ENCODE data around the gene METTL5. TPM values are rescaled to one million over a fixed set of nuclear protein-coding genes. Genes with fewer than 3 reads are reported as not detected.

The METTL5 gene
- total RNA-seq, 1 donor from 2014 or later = 69.1 TPM

DNA sequence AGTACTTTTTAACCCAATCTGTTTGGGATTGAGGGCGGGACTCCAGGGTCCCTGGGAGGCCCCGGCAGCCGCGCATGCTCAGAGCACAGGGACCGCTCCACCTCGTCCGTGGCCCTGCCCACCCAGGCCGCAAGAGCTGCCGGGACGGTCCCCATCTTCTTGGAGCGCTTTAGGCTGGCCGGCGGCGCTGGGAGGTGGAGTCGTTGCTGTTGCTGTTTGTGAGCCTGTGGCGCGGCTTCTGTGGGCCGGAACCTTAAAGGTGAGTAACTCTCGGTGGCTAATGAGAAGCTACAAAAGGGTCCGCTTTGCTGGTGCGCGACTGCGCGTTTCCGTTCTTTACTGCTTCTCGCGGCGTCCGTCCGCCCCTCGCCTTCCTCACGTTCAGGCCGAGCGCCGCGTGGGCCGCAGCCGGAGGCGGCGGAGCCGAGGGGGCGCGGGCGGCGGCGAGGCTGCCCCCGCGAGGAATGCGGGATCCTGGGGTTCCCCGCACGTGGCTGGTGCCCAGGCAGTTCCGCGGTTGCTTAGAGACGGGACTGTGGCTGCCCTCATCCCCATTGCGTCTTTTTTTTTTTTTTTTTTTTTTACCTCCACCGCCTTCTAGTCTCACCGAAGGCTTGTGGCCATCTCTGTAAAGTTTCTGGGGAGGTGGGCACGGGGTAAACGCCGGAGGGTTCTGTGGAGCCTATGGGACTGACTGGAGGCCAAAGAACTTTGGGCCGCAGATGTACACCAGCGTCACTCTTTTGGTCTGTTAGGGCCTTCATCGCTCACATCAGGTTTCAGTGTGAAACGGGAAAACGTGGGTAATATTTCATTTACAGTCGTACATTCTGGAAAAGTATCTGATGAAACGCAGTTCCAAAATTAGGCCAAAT is 25.8 kb downstream of the METTL5 start, which contains the start of gene SSB:
Gene SSB (plus strand): TSS at position 154 of the 875 bp plus-strand sequence. CDS start 2,090 bp downstream, outside the sequence.
- ATAC-seq (ENCODE audit: poor library complexity) (peak; percentile 100), DNase-seq (peak; percentile 96)
- intact Hi-C loops (cut with DNase I) = no loop called here

DNA sequence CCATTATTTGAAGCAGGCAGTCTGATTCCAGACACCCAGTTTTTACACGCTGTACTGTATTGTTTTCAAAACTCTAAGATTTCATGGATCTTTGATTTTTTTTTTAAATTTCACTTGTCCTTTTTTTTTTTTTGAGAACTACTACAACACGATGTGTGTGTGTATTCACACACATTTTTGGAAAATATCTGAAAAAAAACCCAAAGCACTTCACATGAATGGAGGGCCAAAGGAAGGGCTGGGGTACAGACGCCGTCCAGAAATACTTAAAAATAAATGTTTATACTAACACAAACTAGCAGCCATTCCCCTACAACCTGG is 26.3 kb downstream of the METTL5 start:
- ATAC-seq (ENCODE audit: poor library complexity) (no peak), DNase-seq (no peak)
- intact Hi-C loops (cut with DNase I) = no loop called here

DNA sequence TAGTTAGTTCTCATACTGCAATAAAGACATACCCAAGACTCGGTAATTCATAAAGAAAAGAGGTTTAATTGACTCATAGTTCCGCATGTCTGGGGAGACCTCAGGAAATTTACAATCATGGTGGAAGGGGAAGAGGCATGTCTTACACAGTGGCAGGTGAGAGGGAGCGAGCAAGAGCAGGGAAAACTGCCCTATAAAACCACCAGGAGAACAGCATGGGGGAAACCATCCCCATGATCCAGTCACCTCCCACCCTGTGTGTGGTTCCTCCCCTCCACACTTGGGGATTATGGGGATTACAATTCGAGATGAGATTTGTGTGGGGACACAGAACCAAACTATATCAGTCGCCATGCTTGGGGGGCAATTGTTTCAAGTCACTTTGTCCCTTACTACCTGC is 27.1 kb downstream of the METTL5 start:
- DNase-seq (no peak), ATAC-seq (ENCODE audit: poor library complexity) (no peak)
- intact Hi-C loops (cut with DNase I) = no loop called here

DNA sequence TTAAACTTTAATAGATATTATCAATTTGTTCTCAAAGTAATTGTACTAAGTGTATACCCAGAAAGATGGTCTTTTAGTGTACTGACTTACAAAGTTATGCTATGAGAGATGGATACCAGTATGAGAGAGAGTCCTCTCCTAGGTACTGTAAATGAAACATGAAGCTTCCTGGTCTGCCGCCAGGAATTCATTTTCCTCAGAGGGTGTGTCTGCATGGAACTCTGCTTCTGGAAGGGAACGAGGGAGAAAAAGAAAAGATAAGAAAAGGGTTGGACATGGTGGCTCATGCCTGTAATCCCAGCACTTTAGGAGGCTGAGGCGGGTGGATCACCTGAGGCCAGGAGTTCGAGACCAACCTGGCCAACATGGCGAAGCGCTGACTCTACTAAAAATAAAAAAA is 28.3 kb downstream of the METTL5 start:
- ATAC-seq (ENCODE audit: poor library complexity) (no peak), DNase-seq (no peak)
- intact Hi-C loops (cut with DNase I) = no loop called here

DNA sequence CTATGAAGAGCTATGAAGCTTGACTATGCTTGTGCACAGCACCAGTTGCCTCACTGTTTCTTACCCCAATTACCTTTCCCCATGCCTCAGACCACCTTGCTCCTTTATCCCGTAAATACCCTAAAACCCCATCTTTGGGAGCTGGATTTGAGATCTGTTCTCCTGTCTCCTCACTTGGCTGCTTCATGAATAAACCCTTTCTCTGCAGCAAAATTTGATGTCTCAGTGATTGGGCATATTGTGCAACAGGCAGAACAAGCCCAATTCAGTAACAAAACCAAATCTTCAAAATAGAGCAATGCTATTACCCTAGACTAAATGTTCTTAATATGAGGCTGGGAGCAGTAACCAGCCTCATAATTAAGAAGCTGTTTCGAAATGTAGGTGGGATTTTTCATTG is 29.5 kb downstream of the METTL5 start:
- no peak for ATAC-seq (ENCODE audit: poor library complexity)

DNA sequence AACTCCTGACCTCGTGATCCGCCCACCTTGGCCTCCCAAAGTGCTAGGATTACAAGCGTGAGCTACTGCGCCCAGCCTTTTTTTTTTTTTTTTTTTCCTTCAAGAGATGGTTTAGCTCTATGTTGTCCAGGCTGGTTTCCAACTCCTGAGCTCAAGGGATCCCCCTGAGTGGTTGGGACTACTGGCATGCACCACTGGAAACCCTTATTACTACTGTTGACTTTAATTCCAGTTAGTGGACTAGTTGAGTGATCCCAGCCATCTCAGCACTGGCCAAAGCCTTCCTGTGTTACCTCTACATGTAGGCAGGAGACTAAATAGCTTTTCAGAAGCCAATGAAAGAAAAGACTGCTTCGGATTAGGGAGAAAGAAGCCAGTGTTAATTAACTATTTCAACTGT is 34.1 kb downstream of the METTL5 start:
- DNase-seq (no peak), ATAC-seq (ENCODE audit: poor library complexity) (no peak)
- intact Hi-C loops (cut with DNase I) = no loop called here

More for the DNA sequence above, 29.5 kb downstream of the METTL5 start:
- intact Hi-C loops (cut with DNase I) = no loop called here
- DNase-seq = no peak

DNA sequence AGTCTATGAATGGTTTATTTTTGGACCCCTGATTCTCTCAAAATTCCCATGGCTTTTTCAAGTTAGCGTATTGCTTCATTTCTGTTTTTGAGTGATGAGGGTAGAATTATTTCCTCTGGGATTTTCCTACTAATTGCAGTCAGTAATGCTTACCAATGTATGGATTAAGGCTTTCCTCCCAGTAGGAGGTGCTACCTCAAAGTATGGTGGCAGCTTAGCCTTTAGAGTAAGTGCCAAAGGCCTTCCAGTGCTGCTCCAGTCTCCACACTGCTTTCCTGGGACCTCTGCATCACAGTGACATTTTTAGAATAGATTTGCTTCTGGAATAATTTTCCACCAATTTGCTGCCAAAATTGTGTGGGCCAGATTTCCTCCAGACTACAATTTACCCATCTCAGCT is 42.2 kb downstream of the METTL5 start:
- intact Hi-C loops (cut with DNase I) = no loop called here
- ATAC-seq (ENCODE audit: poor library complexity) (no peak), DNase-seq (no peak)

DNA sequence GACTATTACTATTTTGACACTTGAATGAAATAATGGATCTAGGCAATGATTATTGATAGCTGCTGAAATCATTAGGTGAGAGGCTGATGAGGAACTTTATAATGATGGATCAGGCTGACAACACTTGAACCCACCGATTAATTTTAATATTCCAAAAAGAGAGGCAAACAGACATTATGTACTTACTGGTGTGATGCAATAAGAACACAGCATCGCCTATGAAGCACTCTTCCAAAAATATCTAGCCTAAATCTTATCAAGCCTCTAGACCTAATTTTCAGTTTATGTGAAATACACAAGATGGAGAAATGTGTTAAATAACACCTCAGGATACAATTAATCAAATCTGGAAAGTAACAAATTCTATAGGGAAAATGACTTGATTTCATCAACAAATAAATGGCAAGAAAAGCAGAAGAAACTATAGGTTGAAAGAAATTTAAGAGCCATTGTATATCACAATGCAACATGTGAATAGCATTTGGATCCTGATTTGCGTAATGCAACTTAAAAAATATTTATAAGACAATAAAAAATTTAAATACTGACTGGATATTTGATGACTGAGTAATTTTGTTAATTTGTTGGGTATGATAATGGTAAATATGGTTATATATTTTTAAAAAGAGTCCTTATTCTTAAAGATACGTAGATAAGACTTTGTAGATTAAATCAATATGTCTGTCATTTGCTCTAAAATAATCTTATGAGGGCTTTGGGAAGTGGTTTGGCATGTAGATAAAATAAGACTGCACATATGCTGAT is 43.3 kb downstream of the METTL5 start:
- intact Hi-C loops (cut with DNase I) = no loop called here
- DNase-seq = no peak
- no peak for ATAC-seq (ENCODE audit: poor library complexity)

DNA sequence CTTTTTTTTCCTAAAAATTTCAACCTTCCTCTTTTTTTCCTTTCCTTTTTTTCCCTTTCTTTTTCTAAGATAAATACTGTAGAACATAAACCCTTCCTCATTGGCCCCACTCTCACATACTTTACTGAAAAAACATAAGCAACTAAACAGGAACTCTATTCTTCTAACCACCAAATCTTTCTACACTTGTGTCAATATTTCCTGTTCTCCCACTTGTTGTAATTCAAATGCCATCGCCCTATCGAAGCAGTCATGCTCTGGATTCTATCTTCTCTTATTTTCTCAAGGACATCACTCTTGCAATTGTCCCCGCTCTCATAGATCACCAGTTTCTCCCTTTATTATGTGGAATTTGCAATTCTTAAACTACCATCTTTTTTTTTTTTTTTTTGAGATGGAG is 46.3 kb downstream of the METTL5 start:
- ATAC-seq (ENCODE audit: poor library complexity) (no peak), DNase-seq (no peak)
- intact Hi-C loops (cut with DNase I) = no loop called here

DNA sequence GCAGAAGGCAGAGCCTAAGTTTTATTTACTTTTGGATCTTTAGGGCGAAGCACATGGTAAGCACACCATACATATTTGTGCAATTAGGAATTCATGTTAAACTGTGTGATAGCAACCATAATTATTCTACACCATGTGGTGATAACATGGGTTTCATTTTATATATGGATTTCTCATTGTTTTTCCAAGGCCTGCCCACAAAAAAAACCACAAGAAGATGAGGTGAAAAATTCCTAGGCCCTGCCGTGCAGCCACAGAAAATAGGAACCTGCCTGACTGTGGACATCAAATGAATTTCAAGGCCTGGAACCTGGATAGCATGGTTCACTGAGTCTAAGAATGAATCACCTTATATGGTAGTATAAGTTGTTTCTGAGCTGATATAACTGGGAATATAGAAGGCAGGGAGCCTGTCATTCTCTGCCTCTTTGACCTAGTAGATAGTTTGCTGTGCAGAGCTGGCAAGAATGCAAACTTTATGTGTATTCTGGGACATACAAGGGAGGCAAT is 48.4 kb downstream of the METTL5 start:
- no peak for DNase-seq
- intact Hi-C loops (cut with DNase I) = no loop called here
- no peak for ATAC-seq (ENCODE audit: poor library complexity)

DNA sequence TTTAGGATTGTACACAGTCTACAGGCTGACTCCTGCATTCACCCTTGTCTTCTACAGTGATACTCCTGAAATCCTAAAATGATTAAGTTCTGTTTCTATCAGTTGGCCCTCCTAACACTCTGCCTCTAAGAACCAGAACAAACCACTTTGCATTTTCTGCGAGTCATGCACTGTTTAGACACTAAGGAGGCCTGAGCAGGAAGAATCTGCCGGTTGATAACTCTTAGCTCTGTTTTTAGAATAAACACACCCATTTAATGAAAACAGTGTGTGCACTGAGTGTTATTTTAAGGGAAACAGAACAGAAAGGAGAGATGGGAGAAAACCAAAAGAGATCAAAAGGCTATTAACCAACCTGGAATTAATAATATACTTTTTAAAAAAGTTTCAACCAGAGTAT is 48.9 kb downstream of the METTL5 start:
- intact Hi-C loops (cut with DNase I) = no loop called here
- ATAC-seq (ENCODE audit: poor library complexity) (no peak), DNase-seq (no peak)

DNA sequence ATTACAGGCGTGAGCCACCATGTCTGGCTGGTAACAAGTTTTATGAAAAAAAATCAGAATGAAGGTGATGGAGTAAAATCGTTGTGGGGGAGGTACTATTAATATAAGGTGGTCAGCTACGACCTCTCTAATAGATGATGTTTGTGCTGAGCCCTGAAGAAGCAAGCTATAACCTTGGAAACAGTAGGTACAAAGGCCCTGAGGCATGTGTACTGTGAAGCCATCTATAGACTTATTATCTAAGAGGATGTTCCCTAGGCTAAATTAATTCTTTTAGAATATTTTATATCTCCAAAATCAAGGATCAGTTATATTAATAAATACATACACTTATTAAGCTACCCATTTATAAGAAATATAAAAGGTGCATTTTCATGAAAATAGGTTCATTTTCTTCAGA is 49.4 kb downstream of the METTL5 start:
- ATAC-seq (ENCODE audit: poor library complexity) = no peak
- DNase-seq = no peak
- intact Hi-C loops (cut with DNase I) = no loop called here

DNA sequence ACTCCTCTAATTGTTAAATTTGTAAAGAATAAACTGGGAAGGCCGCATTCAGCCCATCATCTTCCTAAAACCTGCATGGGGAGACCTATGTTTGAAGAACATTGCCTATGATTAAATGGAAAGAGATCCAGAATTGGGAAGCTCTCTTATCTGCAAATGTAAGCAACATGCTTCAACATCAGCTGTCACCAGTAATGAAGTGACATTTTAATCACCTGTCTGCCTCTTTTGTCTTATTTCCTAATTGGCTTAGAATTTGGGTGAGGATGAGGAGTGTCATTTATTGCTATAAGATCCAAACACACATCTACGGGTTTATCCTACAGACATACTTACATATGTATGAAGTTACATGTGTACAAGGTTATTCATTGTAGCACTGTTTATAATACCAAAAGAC is 52.1 kb downstream of the METTL5 start:
- ATAC-seq (ENCODE audit: poor library complexity) = no peak

DNA sequence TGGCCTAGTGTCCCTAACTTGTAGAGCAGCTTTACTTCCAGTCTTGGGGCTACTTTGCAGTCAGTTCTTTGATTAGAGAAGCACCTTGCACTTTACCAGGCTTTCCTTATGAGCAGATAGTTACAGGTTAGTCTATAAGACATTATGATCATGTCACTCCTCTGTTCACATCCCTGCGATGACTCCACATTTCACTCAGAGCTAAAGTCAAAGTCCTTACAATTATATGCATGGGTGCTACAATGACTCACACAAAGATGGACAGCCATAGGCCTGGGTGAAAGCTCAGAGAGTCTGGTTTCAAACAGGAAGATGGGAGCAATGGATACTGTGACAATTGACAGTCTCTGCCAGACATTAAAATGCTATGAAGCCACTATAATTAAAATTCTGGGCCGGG is 53.1 kb downstream of the METTL5 start:
- intact Hi-C loops (cut with DNase I) = no loop called here
- DNase-seq (no peak), ATAC-seq (ENCODE audit: poor library complexity) (no peak)

More for the DNA sequence above, 52.1 kb downstream of the METTL5 start:
- no peak for DNase-seq
- intact Hi-C loops (cut with DNase I) = no loop called here

DNA sequence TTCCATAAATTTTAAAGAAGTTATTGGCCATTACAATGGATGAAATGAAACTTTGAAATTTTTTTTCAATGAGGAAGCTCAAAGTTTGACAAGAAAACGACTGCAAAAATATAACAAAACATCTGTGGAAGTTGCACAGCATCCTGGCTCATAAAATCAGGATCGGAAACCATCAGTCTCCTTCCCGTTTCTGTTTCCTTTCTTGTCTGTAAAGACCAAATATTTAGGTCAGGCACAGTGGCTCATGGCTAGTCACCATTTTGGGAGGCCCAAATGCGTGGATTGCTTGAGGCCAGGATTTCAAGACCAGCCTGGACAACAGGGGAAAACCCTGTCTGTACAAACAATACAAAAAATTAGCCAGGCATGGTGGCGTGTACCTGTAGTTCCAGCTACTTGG is 53.7 kb downstream of the METTL5 start:
- no peak for DNase-seq
- intact Hi-C loops (cut with DNase I) = no loop called here
- ATAC-seq (ENCODE audit: poor library complexity) = no peak

DNA sequence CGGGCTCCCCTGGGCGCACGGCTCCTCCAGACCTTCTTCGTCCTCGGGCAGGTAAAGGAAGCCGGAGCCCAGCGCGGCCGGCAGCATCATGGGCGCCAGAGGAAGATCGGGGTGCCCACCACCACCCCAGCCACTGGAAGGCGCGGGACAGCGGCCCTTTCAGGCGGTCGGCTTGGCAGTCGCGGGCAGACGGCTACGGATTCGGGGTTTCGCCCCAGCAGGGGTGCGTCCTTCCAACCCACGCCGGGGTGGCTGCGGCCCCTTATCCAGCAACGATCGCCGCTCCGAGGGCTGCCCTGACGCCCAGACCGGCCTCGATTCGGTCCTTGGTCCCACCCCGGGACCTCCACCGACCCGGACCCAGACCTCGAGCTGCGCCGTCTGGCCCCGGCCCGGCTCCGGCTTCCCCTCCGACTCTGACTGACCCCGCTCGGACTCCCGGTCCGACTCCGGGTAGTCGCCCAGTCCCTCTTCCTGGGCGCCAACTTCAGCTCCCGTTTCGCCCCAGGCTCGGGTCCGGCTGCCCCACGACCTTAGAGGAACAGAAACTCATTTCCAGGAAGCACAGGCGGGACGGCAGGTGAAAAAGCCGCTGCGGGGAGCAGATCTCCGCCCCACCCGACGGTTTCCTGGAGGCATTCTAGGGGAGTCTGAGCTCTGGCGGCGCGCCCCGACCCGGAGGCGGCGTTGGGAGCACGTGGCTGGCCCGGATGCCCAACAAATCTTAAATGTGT is 56.3 kb downstream of the METTL5 start:
- intact Hi-C loops (cut with DNase I) = no loop called here
- DNase-seq (peak; percentile 46), ATAC-seq (ENCODE audit: poor library complexity) (peak; percentile 31)

DNA sequence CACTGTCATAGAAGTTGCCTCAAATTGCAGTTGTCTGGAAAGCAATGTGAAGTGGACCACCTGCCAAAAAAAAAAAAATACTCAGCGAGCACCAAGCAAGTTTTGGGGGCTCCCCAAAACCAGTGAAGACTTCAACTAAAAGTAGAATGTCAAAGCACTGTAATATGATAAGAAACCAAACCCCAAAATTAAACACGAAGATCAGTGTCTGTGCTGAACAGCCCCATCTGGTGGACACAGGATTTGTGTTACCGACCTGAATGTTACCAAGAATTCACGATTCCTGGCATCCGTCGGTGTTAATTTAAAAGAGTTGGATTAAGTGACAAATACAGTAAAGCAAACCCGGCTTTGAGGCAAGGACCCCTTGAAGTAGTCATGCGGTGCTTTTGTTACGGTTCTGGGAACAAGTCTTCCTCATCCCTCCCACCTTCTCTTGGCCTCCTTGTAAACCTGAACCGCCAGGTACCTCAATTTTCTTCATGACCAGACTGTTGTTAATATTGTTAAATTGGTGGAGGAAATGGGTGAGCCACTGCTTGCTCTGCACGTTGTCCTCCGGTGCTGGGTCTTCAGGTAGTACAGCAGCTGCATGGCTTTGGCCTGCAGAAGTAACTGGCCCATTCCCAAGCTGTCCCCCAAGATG is 57.3 kb downstream of the METTL5 start:
- no peak for DNase-seq
- intact Hi-C loops (cut with DNase I) = no loop called here

DNA sequence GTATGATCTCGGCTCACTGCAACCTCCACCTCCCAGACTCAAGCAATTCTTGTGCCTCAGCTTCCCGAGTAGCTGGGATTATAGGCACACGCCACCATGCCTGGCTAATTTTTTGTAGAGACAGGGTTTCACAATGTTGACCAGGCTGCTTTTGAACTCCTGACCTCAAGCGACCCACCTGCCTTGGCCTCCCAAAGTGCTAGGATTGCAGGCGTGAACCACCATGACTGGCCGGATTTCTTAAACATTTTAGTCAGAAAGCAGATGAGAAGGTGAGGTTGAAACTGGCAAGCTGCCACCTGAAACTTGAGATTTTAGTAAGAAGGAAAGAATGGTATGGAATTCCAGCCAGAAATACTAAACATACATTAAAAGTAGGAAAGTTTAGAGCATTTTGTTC is 59.2 kb downstream of the METTL5 start:
- DNase-seq = no peak
- intact Hi-C loops (cut with DNase I) = no loop called here
- no peak for ATAC-seq (ENCODE audit: poor library complexity)

More for the DNA sequence above, 57.3 kb downstream of the METTL5 start:
- peak; percentile 64 for ATAC-seq (ENCODE audit: poor library complexity)

DNA sequence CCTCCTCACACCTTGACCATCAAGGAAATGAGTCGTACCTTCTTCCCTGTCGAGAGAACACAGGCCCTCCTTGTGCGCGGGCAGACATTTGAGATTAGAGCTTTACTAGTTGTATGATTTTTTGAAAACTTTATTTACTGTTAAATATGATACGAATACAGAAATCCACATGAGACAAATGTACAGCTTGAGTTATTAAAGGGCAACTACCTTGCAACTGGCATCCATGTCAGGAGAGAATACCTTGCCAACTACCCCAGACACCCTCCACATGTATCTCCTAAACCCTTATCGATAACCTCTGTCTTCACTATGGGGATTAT is 62.8 kb downstream of the METTL5 start:
- intact Hi-C loops (cut with DNase I) = no loop called here
- no peak for ATAC-seq (ENCODE audit: poor library complexity)
- DNase-seq = no peak
